ENCODE results near the gene CCDC124. TPM values are rescaled to one million over a fixed set of nuclear protein-coding genes. Genes with fewer than 3 reads are reported as not detected.

Gene CCDC124
- total RNA-seq, 1 donor from 2014 or later = 87.9 TPM

DNA sequence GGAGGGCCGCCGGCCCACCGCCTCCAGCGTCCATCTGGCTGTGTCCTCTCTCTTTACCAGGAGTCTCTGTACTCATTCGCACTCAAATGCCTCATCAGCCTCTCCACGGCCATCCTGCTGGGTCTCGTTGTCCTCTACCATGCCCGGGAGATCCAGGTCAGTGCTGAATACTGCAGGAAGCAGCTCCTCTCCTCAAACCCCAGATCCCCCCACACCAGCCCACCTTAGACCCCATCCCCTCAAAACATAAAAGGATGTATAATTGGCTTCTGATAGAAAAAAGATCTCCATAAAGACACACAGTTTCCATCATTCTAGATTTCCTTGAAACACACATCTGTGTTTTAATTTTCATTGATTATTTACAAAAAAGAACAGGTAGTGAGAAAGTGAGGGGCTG, 42.2 kb downstream of the CCDC124 start:
- Mint-ChIP-seq H3K27me3 (ENCODE audit: unreplicated experiment) (peaks cover 4% of the 10 kb centered on the region), H3K9me3 (ENCODE audit: unreplicated experiment) (peaks cover 7% of the 10 kb centered on the region), H3K27ac (ENCODE audit: unreplicated experiment) (no peak overlapping the region), H3K4me1 (ENCODE audit: low read depth, unreplicated experiment) (no peaks in the 10 kb centered on the region), H3K4me3 (ENCODE audit: unreplicated experiment) (no peak overlapping the region), H3K36me3 (ENCODE audit: unreplicated experiment) (no peaks in the 10 kb centered on the region)
- DNase-seq = no peak
- TF ChIP-seq, protein P1, sequence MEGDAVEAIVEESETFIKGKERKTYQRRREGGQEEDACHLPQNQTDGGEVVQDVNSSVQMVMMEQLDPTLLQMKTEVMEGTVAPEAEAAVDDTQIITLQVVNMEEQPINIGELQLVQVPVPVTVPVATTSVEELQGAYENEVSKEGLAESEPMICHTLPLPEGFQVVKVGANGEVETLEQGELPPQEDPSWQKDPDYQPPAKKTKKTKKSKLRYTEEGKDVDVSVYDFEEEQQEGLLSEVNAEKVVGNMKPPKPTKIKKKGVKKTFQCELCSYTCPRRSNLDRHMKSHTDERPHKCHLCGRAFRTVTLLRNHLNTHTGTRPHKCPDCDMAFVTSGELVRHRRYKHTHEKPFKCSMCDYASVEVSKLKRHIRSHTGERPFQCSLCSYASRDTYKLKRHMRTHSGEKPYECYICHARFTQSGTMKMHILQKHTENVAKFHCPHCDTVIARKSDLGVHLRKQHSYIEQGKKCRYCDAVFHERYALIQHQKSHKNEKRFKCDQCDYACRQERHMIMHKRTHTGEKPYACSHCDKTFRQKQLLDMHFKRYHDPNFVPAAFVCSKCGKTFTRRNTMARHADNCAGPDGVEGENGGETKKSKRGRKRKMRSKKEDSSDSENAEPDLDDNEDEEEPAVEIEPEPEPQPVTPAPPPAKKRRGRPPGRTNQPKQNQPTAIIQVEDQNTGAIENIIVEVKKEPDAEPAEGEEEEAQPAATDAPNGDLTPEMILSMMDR (IDR thresholded peaks at IDR 0.05; ENCODE audit: partially characterized antibody, unreplicated experiment) = no peak

GRCh38 chr19:17977021-17977420, 44.2 kb downstream of the CCDC124 start:
- no peaks in the 10 kb centered on the region for H3K4me1 Mint-ChIP-seq (ENCODE audit: low read depth, unreplicated experiment)
- DNase-seq = no peak
- H3K36me3 Mint-ChIP-seq (ENCODE audit: unreplicated experiment) = no peaks in the 10 kb centered on the region
- H3K4me3 Mint-ChIP-seq (ENCODE audit: unreplicated experiment) = no peak overlapping the region
- peaks cover 4% of the 10 kb centered on the region for H3K27me3 Mint-ChIP-seq (ENCODE audit: unreplicated experiment)
- H3K27ac Mint-ChIP-seq (ENCODE audit: unreplicated experiment) = no peak overlapping the region
- TF ChIP-seq, protein P1 (IDR thresholded peaks at IDR 0.05; ENCODE audit: partially characterized antibody, unreplicated experiment) = no peak
- peaks cover 9% of the 10 kb centered on the region for H3K9me3 Mint-ChIP-seq (ENCODE audit: unreplicated experiment)

DNA sequence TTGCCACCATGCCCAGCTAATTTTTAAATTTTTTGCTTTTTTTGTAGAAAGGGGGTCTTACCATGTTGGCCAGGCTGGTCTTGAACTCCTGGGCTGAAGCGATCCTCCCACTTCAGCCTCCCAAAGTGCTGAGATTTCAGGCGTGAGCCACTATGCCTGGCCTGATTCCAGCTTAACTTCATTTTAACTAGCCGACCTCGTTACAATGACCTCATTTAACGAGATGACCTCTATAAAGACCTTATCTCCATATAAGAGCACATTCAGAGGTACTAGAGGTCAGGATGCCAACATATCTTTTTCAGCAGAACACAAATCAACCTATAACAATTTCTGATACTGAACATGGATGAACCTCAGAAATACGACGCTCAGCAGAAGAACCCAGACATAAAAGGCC, 44.7 kb downstream of the CCDC124 start:
- no peak overlapping the region for H3K4me3 Mint-ChIP-seq (ENCODE audit: unreplicated experiment)
- no peaks in the 10 kb centered on the region for H3K4me1 Mint-ChIP-seq (ENCODE audit: low read depth, unreplicated experiment)
- TF ChIP-seq, protein P1 (IDR thresholded peaks at IDR 0.05; ENCODE audit: partially characterized antibody, unreplicated experiment) = no peak
- H3K9me3 Mint-ChIP-seq (ENCODE audit: unreplicated experiment) = peaks cover 9% of the 10 kb centered on the region
- peaks cover 4% of the 10 kb centered on the region for H3K27me3 Mint-ChIP-seq (ENCODE audit: unreplicated experiment)
- no peak overlapping the region for H3K27ac Mint-ChIP-seq (ENCODE audit: unreplicated experiment)
- no peaks in the 10 kb centered on the region for H3K36me3 Mint-ChIP-seq (ENCODE audit: unreplicated experiment)
- no peak for DNase-seq

- H3K9me3 Mint-ChIP-seq (ENCODE audit: unreplicated experiment) = peaks cover 9% of the 10 kb centered on the region
- TF ChIP-seq, protein P1 (IDR thresholded peaks at IDR 0.05; ENCODE audit: partially characterized antibody, unreplicated experiment) = no peak
- no peaks in the 10 kb centered on the region for H3K27me3 Mint-ChIP-seq (ENCODE audit: unreplicated experiment)
- peaks cover 5% of the 10 kb centered on the region for H3K36me3 Mint-ChIP-seq (ENCODE audit: unreplicated experiment)
- H3K4me1 Mint-ChIP-seq (ENCODE audit: low read depth, unreplicated experiment) = no peaks in the 10 kb centered on the region
- DNase-seq = no peak
- H3K4me3 Mint-ChIP-seq (ENCODE audit: unreplicated experiment) = no peak overlapping the region
- no peak overlapping the region for H3K27ac Mint-ChIP-seq (ENCODE audit: unreplicated experiment)
Measured at GRCh38 chr19:17981611-17982010, 48.8 kb downstream of the CCDC124 start.

DNA sequence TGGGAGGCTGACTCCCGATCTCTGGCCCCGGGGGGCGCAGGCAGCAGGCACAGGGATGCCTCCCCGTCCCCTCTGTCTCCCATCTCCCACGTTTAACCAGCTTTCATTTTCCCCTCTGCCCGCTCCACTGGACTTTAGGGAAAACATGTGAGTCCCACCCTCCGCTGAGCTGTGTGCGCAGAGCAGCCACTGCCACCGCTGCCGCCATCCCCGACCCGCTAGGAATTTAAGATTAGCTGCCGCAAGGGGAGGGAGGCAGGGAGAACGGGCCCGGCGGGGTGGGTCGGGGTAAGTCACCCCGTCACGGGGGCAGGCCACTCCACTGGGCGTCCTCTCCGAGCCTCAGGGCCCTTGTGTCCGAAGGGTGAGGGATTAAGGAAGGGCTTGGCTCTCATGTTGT, 49.6 kb downstream of the CCDC124 start:
- no peak for DNase-seq
- H3K4me1 Mint-ChIP-seq (ENCODE audit: low read depth, unreplicated experiment) = no peaks in the 10 kb centered on the region
- TF ChIP-seq, protein P1 (IDR thresholded peaks at IDR 0.05; ENCODE audit: partially characterized antibody, unreplicated experiment) = no peak

More for the DNA sequence above, 49.6 kb downstream of the CCDC124 start:
- Mint-ChIP-seq H3K9me3 (ENCODE audit: unreplicated experiment) (peaks cover 5% of the 10 kb centered on the region), H3K27me3 (ENCODE audit: unreplicated experiment) (no peaks in the 10 kb centered on the region), H3K36me3 (ENCODE audit: unreplicated experiment) (peaks cover 5% of the 10 kb centered on the region), H3K27ac (ENCODE audit: unreplicated experiment) (no peak overlapping the region), H3K4me3 (ENCODE audit: unreplicated experiment) (no peak overlapping the region)

Data from glutamatergic neuron (in vitro differentiated cells).